Astrocyte of the cerebellum (primary cell): Measurements from ENCODE around the gene PPARD.

ENCODE experiments used
- DNase-seq: peaks from one replicate; pipeline ENCODE4 v3.0.0-alpha.2; 2011; ENCODE audit warnings: low read depth
- H3K4me3 ChIP-seq: 2 replicates; pipeline ENCODE4 v1.5.1; 2011; ENCODE audit warnings: mild to moderate bottlenecking, low read depth, low read length, moderate library complexity
- in situ Hi-C: cut with HindIII; loops from 2 replicates; pipeline ENCODE4 v1.10.0; 2017; ENCODE audit warnings: low sequenced_read_pairs
- TF ChIP-seq, protein P1 (sequence below): IDR thresholded peaks from 2 replicates; pipeline ENCODE4 v1.5.1; 2012; ENCODE audit warnings: low read length, low read depth, moderate library complexity, mild to moderate bottlenecking; ENCODE audit errors: missing control alignments

The PPARD gene

DNA sequence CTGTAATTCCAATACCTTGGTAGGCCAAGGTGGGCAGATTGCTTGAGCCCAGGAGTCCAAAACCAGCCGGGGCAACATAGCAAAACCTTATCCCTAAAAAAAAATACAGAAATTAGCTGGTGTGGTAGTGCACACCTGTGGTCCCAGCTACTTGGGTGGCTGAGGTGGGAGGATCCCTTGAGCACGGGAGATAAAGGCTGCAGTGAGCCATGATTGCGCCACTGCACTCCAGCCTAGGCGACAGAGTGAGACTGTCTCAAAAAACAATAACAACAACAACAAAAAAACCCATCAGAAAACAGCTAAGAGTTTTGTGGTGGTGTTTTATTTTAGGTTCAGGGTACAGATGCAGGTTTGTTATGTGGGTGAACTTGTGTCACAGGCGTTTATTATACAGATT, 66.9 kb downstream of the PPARD start:
- no peak for DNase-seq
- H3K4me3 ChIP-seq, result no peak overlapping the region
- TF ChIP-seq, protein P1, sequence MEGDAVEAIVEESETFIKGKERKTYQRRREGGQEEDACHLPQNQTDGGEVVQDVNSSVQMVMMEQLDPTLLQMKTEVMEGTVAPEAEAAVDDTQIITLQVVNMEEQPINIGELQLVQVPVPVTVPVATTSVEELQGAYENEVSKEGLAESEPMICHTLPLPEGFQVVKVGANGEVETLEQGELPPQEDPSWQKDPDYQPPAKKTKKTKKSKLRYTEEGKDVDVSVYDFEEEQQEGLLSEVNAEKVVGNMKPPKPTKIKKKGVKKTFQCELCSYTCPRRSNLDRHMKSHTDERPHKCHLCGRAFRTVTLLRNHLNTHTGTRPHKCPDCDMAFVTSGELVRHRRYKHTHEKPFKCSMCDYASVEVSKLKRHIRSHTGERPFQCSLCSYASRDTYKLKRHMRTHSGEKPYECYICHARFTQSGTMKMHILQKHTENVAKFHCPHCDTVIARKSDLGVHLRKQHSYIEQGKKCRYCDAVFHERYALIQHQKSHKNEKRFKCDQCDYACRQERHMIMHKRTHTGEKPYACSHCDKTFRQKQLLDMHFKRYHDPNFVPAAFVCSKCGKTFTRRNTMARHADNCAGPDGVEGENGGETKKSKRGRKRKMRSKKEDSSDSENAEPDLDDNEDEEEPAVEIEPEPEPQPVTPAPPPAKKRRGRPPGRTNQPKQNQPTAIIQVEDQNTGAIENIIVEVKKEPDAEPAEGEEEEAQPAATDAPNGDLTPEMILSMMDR, result no peak
- in situ Hi-C loops, result no loop called here

GRCh38 chr6:35410131-35410530, 67.8 kb downstream of the PPARD start:
- TF ChIP-seq, protein P1, result no peak
- no peak overlapping the region for H3K4me3 ChIP-seq
- no peak for DNase-seq
- in situ Hi-C loops, result no loop called here

DNA sequence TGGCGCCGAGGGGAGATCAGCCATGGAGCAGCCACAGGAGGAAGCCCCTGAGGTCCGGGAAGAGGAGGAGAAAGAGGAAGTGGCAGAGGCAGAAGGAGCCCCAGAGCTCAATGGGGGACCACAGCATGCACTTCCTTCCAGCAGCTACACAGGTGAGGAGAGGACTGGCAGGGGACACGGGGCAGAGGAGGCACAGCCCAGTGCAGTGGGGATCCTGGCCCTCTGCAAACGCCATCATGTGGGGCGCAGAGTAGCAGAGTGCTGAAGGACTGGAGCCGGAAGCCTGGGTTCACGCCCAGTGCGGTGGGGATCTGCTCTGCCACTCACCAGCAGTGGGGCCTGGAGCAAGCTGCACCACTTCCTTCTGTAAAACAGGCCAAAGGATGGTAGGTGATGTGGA, 68.7 kb downstream of the PPARD start:
- TF ChIP-seq, protein P1, result no peak
- no peak overlapping the region for H3K4me3 ChIP-seq
- no peak for DNase-seq
- in situ Hi-C loops, result no loop called here

- TF ChIP-seq, protein P1, result no peak
- in situ Hi-C loops, result no loop called here
- no peak for DNase-seq
- H3K4me3 ChIP-seq, result no peak overlapping the region
Observed at GRCh38 chr6:35412102-35412501, 69.7 kb downstream of the PPARD start.

DNA sequence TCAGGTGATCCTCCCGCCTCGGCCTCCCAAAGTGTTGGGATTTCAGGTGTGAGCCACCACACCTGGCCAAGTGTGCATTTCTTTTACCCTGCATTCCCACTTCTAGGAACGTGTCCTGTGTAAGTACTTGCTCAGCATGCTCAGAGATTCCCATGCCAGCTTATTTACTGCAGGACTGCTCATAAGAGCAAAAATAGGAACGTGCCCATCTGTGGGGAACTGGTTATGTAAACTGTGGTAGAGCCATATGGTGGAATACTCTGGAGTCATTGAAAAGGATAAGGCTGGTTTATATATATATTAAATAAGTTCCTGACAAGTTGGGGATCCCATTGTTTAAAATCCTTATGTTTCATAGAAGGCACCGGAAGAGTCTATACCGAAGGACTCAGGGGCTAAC, 71.6 kb downstream of the PPARD start:
- no peak for DNase-seq
- TF ChIP-seq, protein P1, result no peak
- H3K4me3 ChIP-seq, result no peak overlapping the region
- in situ Hi-C loops, result no loop called here

- TF ChIP-seq, protein P1, result peak; percentile 77
- DNase-seq, result peak; percentile 91
- in situ Hi-C loops, result no loop called here
- no peak overlapping the region for H3K4me3 ChIP-seq
Observed at GRCh38 chr6:35415065-35415891, 72.9 kb downstream of the PPARD start.
